ENCODE results near the gene NOTO.

DNA sequence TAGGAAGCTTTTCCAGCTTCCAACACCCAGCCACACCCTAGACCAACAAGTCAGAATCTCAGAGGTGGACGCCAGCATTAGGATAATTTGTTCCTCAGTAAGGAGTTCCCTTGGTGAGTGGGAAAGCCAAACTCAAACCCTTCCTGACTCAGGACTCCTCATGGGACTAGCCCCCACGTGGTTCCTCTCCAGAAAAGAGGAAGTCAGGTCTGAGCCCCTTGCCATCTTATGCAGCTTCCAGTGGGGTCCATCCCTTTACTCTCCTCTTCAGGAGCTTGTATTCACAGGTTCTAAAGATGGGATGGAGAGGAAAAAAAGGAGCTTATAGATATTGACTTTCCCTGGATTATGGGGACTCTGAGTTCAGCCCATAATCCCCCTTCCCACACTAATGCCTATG lies 14.8 kb upstream of the NOTO start:
- TF ChIP-seq, protein P1, sequence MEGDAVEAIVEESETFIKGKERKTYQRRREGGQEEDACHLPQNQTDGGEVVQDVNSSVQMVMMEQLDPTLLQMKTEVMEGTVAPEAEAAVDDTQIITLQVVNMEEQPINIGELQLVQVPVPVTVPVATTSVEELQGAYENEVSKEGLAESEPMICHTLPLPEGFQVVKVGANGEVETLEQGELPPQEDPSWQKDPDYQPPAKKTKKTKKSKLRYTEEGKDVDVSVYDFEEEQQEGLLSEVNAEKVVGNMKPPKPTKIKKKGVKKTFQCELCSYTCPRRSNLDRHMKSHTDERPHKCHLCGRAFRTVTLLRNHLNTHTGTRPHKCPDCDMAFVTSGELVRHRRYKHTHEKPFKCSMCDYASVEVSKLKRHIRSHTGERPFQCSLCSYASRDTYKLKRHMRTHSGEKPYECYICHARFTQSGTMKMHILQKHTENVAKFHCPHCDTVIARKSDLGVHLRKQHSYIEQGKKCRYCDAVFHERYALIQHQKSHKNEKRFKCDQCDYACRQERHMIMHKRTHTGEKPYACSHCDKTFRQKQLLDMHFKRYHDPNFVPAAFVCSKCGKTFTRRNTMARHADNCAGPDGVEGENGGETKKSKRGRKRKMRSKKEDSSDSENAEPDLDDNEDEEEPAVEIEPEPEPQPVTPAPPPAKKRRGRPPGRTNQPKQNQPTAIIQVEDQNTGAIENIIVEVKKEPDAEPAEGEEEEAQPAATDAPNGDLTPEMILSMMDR (conservative IDR thresholded peaks at IDR 0.05 in 1 of 2, IDR thresholded peaks at IDR 0.05 in 1 of 2; ENCODE audit: low read depth in 1 of 2, low read length in 2 of 2): no peak
- TF ChIP-seq EZH2 (IDR thresholded peaks at IDR 0.05; ENCODE audit: low read length, missing control alignments): no peak

All from fibroblast of lung (primary cell).